NCI-H460 (cell line): ENCODE results near the gene SGK1. TPM values are rescaled to one million over a fixed set of nuclear protein-coding genes. Genes with fewer than 3 reads are reported as not detected.

Source experiments
- DNase-seq: peaks from one replicate; pipeline ENCODE4 v3.0.0-alpha.2; 2016; ENCODE audit warnings: low read depth; ENCODE audit errors: extremely low read depth
- small RNA-seq, 2 experiments: library from RNA; depleted of rRNA; stranded (forward); fragments of <200 nt; gene quantifications; one replicate each; pipeline ENCODE3, GENCODE V24; 2014
- total RNA-seq: library from RNA; depleted of rRNA; stranded (reverse); fragments of >200 nt; shearing (Covaris generic); gene quantifications from 2 replicates; pipeline ENCODE4 v1.2.3, GENCODE V29; 2014

Gene SGK1
- total RNA-seq, 1 experiment from 2014 or later: 110 TPM

GRCh38 chr6:134146268-134147033 is 171.5 kb downstream of the SGK1 start:
- no peak for DNase-seq

GRCh38 chr6:134145786-134146185 is 172.1 kb downstream of the SGK1 start:
- DNase-seq: no peak

DNA sequence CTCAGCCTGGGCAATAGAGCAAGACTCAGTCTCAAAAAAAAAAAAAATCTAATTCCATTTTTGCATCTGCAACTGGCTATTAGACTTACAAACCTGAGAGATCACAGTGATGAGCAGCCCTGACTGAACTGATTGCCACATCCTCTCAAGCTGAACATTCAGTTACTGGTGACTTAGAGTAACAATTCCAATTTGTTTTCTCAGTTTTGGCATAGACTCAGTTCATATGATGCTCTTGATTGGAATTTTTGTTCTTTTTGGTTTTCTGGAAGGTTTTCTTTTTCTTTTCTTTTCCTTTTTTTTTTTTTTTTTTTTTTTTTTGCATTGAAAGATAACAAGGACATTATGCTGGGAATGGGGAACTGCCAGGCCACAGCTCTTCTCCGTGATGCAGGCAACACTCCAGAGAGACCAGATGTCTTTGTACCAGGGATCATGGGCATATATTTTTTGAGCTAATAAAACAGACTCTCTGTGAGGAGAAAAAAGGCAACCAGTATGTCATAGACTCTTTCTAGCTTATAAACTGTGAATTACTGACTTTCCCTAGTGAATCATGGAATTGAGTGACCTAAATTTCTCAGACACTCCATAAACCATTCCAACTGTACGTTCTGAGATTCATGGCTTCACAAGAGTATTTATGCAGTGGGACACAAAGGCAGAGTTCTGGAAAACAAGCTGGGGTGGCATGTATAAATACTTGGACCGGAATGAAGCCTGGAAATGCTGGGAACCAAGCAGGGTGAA is 179.5 kb downstream of the SGK1 start:
- no peak for DNase-seq

DNA sequence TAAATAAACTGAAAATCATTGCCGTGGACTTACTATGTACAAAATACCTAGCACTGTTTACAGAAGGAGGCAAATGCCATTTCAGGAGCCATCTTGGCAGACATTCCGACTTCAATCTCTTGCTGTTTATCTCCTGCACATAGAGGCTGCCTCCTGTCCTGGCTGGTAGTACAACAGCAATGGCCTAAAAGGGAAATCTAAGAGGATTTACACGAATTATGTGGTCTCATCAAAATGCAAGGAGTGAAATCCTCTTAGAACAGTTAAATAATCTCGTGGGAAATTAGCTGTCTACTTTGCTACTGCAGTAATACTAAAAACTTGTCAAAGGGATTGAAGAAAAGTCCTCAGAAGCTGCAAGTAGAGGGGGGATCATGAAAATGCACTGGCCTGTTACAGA is 183.3 kb downstream of the SGK1 start:
- DNase-seq: no peak

- DNase-seq: no peak
These were observed 185.3 kb downstream of the SGK1 start for GRCh38 chr6:134132494-134133141.

GRCh38 chr6:134131530-134132139 is 186.3 kb downstream of the SGK1 start:
- no peak for DNase-seq

DNA sequence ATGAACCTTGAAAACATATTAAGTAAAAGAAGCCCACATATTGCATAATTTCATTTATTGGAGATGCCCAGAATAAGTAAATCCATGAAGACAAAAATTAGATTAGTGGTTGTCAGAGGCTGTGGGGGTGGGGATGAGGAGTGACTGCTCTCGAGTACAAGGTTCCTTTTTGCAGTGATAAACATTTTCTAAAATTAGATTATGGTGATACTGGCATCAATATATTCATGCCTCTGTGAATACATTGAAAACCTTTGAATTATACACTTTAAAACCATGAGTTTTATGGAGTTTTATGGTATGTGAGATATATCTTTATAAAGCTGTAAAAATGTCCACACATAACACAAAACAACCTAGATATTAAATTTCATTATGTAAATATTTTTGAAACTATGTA is 189.8 kb downstream of the SGK1 start:
- no peak for DNase-seq

- peak; percentile 77 for DNase-seq
These were observed 194.2 kb downstream of the SGK1 start for GRCh38 chr6:134123666-134124208.

DNA sequence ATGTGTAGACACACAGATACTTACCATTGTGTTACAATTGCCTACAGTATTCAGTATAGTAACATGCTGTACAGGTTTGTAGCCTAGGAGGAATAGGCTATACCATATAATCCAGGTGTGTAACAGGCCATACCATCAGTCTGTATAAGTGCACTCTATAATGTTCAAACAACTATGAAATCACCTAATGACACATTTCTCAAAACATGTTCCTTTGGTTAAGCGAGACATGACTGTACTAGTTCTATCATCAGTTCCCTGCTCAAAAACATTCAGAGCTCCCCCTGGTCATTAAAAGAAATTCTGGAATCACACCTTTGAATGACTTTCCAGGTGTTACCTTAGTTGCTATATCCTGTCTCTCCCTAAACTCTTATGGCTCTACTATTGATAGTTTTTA is 195.1 kb downstream of the SGK1 start:
- DNase-seq: no peak

DNA sequence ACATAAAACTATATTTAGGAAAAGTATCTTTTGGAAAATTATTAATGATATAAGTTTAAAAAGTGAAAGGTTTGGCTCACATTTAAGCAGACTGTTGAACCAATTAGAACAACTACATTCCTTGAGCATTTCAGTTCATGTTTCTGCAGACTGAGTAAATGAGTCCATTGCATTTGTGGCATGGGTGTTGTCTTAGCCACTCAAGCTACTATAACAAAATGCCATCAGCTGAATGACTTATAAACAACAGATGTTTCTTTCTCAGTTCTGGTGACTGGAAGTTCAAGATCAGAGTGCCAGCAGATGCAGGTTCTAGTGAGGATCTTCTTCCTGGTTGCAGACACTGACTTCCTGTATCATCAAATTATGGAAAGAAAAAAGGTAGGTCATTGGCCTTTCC is 198.4 kb downstream of the SGK1 start:
- DNase-seq: no peak

Small RNAs within 50 kb of the gene (small RNA-seq; reads per million reads assigned to genes)
- gene RF00019 (0 reads per million in 2 experiments), gene RN7SL408P (0 to 0.47 reads per million in 2 experiments), gene RNA5SP218 (0.25 to 1.00 reads per million in 2 experiments), gene RPS29P32 (0 reads per million in 2 experiments)
